Measurements from ENCODE around the gene CARF. TPM values are rescaled to one million over a fixed set of nuclear protein-coding genes. Genes with fewer than 3 reads are reported as not detected.
A peak's percentile ranks its signal among the peaks of the same experiment; 100 is the strongest.

Gene CARF
- total RNA-seq, 1 experiment from 2014 or later = 3.3 TPM

GRCh38 chr2:202918860-202919259, 6.8 kb downstream of the CARF start (continued):
- TF ChIP-seq PRDM15 (CRISPR knock-in tag; IDR thresholded peaks at IDR 0.05) = no peak
- no peak for TF ChIP-seq JAZF1 (CRISPR knock-in tag; IDR thresholded peaks at IDR 0.05)
- no peak for TF ChIP-seq TEAD1 (CRISPR knock-in tag; IDR thresholded peaks at IDR 0.05)
- no peak for TF ChIP-seq TEAD4 (CRISPR knock-in tag; IDR thresholded peaks at IDR 0.05)
- TF ChIP-seq USF2 (CRISPR knock-in tag; IDR thresholded peaks at IDR 0.05) = no peak

- no peaks in the 10 kb centered on the region for H3K4me1 Mint-ChIP-seq
- H3K27ac Mint-ChIP-seq = no peak overlapping the region
- no peaks in the 10 kb centered on the region for H3K9me3 Mint-ChIP-seq
Observed at GRCh38 chr2:202932425-202933138, 20.5 kb downstream of the CARF start.

GRCh38 chr2:202933139-202933510, 21.1 kb downstream of the CARF start:
- Mint-ChIP-seq H3K27me3 (ENCODE audit: low read depth) (no peaks in the 10 kb centered on the region), H3K9me3 (no peaks in the 10 kb centered on the region), H3K27ac (no peak overlapping the region), H3K4me1 (no peaks in the 10 kb centered on the region), H3K4me3 (no peak overlapping the region), H3K36me3 (no peaks in the 10 kb centered on the region)
- TF ChIP-seq SP1 (CRISPR knock-in tag; conservative IDR thresholded peaks at IDR 0.05) = no peak
- TF ChIP-seq STAT6 (CRISPR knock-in tag; conservative IDR thresholded peaks at IDR 0.05; ENCODE audit: low read depth) = no peak
- no peak for TF ChIP-seq PRDM15 (CRISPR knock-in tag; IDR thresholded peaks at IDR 0.05)
- TF ChIP-seq ELF4 (CRISPR knock-in tag; IDR thresholded peaks at IDR 0.05; ENCODE audit: low read depth) = no peak
- TF ChIP-seq ERG (CRISPR knock-in tag; IDR thresholded peaks at IDR 0.05) = no peak
- TF ChIP-seq E2F5 (CRISPR knock-in tag; IDR thresholded peaks at IDR 0.05) = no peak
- TF ChIP-seq NFE2L1 (CRISPR knock-in tag; IDR thresholded peaks at IDR 0.05) = no peak
- ChIA-PET POLR2A (no interaction called here), CTCF (no interaction called here)
- no peak for ATAC-seq
- no peak for DNase-seq (ENCODE audit: low spot score)

More at GRCh38 chr2:202932425-202933138, 20.5 kb downstream of the CARF start:
- ChIA-PET POLR2A (no interaction called here), CTCF (no interaction called here)
- ATAC-seq (peak; percentile 53), DNase-seq (ENCODE audit: low spot score) (no peak)
- H3K4me3 Mint-ChIP-seq = no peak overlapping the region
- TF ChIP-seq ZNF423 (CRISPR knock-in tag; IDR thresholded peaks at IDR 0.05) (no peak), ZNF317 (CRISPR knock-in tag; IDR thresholded peaks at IDR 0.05; ENCODE audit: borderline replicate concordance, low read depth) (no peak)
- no peaks in the 10 kb centered on the region for H3K36me3 Mint-ChIP-seq
- no peaks in the 10 kb centered on the region for H3K27me3 Mint-ChIP-seq (ENCODE audit: low read depth)

All from WTC11 (cell line).